Measurements from ENCODE around the gene NRP1. TPM values are rescaled to one million over a fixed set of nuclear protein-coding genes. Genes with fewer than 3 reads are reported as not detected.

NRP1 gene
- total RNA-seq, 4 donors from 2014 or later = 3.1 to 27.7 (median 12.0) TPM

- 75 to 81% methylated on average over 4 of the region's 4 CpGs for WGBS, 2 donors
- Histone ChIP-seq H3K27ac (no peak overlapping the region), H3K27me3 (no peaks in the 10 kb centered on the region), H3K4me1 (peaks cover 0 to 23% (median 0%) of the 10 kb centered on the region in 3 donors), H3K36me3 (no peaks in the 10 kb centered on the region), H3K4me3 (no peak overlapping the region), H3K9me3 (no peaks in the 10 kb centered on the region)
- DNase-seq = no peak
- intact Hi-C loops (cut with DNase I) = no loop called here
- no peak for TF ChIP-seq POLR2A (IDR thresholded peaks at IDR 0.05)
- no peak for TF ChIP-seq CTCF (IDR thresholded peaks at IDR 0.05)
Observed at GRCh38 chr10:33377658-33378025, 43.2 kb upstream of the NRP1 start.

GRCh38 chr10:33376976-33377657 is 42.6 kb upstream of the NRP1 start:
- no peak overlapping the region for H3K4me3 ChIP-seq
- 26 to 34% methylated on average over 4 of the region's 4 CpGs for WGBS, 2 donors
- intact Hi-C loops (cut with DNase I) = no loop called here
- no peaks in the 10 kb centered on the region for H3K9me3 ChIP-seq
- H3K27me3 ChIP-seq = no peaks in the 10 kb centered on the region
- no peak for TF ChIP-seq POLR2A (IDR thresholded peaks at IDR 0.05)
- no peak for TF ChIP-seq CTCF (IDR thresholded peaks at IDR 0.05)
- no peaks in the 10 kb centered on the region for H3K36me3 ChIP-seq
- H3K4me1 ChIP-seq = peaks cover 0 to 22% (median 0%) of the 10 kb centered on the region in 3 donors
- H3K27ac ChIP-seq = no peak overlapping the region
- DNase-seq = no peak

GRCh38 chr10:33376476-33376875 is 42.0 kb upstream of the NRP1 start:
- intact Hi-C loops (cut with DNase I) = no loop called here
- DNase-seq = no peak
- 83 to 89% methylated on average over 2 of the region's 2 CpGs for WGBS, 2 donors
- no peaks in the 10 kb centered on the region for H3K27me3 ChIP-seq
- no peak overlapping the region for H3K27ac ChIP-seq
- no peak for TF ChIP-seq CTCF (IDR thresholded peaks at IDR 0.05)
- TF ChIP-seq POLR2A (IDR thresholded peaks at IDR 0.05) = no peak
- H3K36me3 ChIP-seq = no peaks in the 10 kb centered on the region
- H3K4me1 ChIP-seq = peaks cover 0 to 16% (median 0%) of the 10 kb centered on the region in 3 donors
- H3K9me3 ChIP-seq = no peaks in the 10 kb centered on the region
- H3K4me3 ChIP-seq = no peak overlapping the region

- Histone ChIP-seq H3K27me3 (no peaks in the 10 kb centered on the region), H3K36me3 (no peaks in the 10 kb centered on the region), H3K9me3 (no peaks in the 10 kb centered on the region), H3K27ac (no peak overlapping the region), H3K4me1 (peaks cover 0 to 13% (median 0%) of the 10 kb centered on the region in 3 donors), H3K4me3 (no peak overlapping the region)
- intact Hi-C loops (cut with DNase I) = no loop called here
- 96 to 100% methylated on average over 2 of the region's 2 CpGs for WGBS, 2 donors
- DNase-seq = no peak
- no peak for TF ChIP-seq POLR2A (IDR thresholded peaks at IDR 0.05)
- no peak for TF ChIP-seq CTCF (IDR thresholded peaks at IDR 0.05)
Observed at GRCh38 chr10:33373263-33373662, 38.8 kb upstream of the NRP1 start.

GRCh38 chr10:33371234-33371633 is 36.8 kb upstream of the NRP1 start:
- no peak overlapping the region for H3K4me3 ChIP-seq
- no peaks in the 10 kb centered on the region for H3K27me3 ChIP-seq
- H3K36me3 ChIP-seq = no peaks in the 10 kb centered on the region
- H3K9me3 ChIP-seq = peaks cover 0 to 5% (median 5%) of the 10 kb centered on the region in 3 donors
- TF ChIP-seq POLR2A (IDR thresholded peaks at IDR 0.05) (no peak), CTCF (IDR thresholded peaks at IDR 0.05) (no peak)
- 77 to 82% methylated on average over 4 of the region's 4 CpGs for WGBS, 2 donors
- intact Hi-C loops (cut with DNase I) = no loop called here
- no peak overlapping the region for H3K27ac ChIP-seq
- H3K4me1 ChIP-seq = no peaks in the 10 kb centered on the region
- DNase-seq = no peak
